ENCODE results near the gene NTN1.

DNA sequence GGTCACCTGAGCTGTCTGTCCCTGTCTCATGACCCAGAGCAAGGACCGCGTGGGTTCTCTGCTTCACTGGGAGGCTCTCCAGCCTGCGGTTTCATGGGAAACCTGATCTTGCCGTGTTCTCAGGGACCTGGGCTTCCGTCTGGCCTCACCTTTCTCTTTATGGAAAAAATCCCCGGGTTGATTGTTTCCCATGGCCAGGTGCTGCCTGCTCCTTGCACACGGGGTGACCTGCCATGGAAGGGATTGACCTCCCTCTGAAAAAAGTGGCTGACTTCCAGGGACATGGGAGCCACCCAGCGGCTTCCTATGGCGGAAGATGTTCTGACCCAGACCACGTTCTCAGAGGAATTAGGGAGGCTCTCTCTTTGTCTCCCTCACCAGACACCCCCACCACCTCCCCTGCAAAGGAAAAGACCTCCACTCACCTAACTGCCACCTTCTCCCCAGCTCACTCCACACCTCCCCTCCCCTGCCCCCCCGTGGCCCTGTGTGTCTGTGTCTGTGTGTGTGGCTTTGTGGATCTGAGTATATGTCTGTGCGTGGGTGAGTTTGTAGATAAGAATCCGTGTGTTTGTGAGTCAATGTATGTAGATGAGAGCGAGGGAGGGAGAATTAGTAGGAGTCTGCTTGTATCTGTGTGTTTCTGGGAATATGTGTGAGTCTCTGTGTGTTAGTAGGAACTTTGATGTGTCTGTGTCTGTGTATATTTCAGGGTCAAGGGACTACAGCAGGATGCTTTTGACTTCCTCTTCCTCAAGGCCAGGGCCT is 154.6 kb downstream of the NTN1 start:
- TF ChIP-seq, protein P1, sequence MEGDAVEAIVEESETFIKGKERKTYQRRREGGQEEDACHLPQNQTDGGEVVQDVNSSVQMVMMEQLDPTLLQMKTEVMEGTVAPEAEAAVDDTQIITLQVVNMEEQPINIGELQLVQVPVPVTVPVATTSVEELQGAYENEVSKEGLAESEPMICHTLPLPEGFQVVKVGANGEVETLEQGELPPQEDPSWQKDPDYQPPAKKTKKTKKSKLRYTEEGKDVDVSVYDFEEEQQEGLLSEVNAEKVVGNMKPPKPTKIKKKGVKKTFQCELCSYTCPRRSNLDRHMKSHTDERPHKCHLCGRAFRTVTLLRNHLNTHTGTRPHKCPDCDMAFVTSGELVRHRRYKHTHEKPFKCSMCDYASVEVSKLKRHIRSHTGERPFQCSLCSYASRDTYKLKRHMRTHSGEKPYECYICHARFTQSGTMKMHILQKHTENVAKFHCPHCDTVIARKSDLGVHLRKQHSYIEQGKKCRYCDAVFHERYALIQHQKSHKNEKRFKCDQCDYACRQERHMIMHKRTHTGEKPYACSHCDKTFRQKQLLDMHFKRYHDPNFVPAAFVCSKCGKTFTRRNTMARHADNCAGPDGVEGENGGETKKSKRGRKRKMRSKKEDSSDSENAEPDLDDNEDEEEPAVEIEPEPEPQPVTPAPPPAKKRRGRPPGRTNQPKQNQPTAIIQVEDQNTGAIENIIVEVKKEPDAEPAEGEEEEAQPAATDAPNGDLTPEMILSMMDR (IDR thresholded peaks at IDR 0.05), result no peak
- TF ChIP-seq POLR2A (IDR thresholded peaks at IDR 0.05), result no peak

All from ovary (tissue), 3 donors.